Measurements from ENCODE around the gene RPA3. TPM values are rescaled to one million over a fixed set of nuclear protein-coding genes. Genes with fewer than 3 reads are reported as not detected.
"Not testable (repeated sequence)": the region's sequence is repeated elsewhere in the genome, so short reads cannot be mapped to it uniquely, and the experiment has no call there.

Gene RPA3
- total RNA-seq, 2 donors from 2014 or later = 101 to 103 TPM

DNA sequence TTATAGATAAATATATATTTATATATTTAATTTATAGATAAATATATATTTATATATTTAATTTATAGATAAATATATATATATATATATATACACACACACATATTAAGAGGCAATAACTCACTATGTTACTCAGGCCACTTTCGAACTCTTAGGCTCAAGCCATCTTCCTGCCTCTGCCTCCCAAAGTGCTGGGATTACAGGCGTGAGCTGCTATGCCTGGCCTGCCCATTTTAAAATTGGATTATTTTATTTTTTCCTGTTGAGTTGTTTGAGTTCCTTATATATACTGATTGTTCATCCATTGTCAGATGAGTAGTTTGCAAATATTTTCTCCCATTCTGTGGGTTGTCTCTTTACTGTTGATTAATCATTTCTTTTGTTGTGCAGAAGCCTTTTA, 38.8 kb downstream of the RPA3 start:
- Mint-ChIP-seq H3K4me1 (ENCODE audit: low read depth) (peaks cover 43% of the 10 kb centered on the region), H3K36me3 (ENCODE audit: insufficient read depth in 2 of 2) (peaks cover 12 to 16% of the 10 kb centered on the region in 2 donors), H3K27ac (peak overlapping the region; percentile 39)
- not testable (repeated sequence) for H3K27me3 Mint-ChIP-seq (ENCODE audit: low read depth); H3K9me3 Mint-ChIP-seq; DNase-seq; H3K4me3 Mint-ChIP-seq
- ATAC-seq (replicated peaks in 1 of 2) = peak in 1 of 2 donors; percentile 34

DNA sequence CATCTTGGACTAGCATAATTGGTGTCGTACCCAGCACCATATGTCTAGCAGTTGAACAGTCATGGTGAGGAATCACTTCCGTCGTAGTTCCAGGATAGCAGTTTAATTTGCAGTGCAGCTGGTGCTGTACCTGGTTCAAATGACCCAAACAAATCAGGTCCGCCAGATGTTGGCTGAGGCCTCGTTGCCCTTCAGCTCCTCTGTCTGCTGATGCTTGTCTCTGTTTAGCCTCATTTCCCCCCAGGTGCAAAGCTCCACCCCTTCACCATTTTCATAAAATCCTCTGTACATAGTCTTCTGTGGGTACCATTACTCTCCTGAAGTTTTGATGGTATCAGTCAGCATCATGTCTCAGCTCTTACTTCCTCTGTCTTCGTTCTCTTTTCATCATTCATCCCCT, 42.7 kb downstream of the RPA3 start:
- H3K36me3 Mint-ChIP-seq (ENCODE audit: insufficient read depth in 2 of 2) = peaks cover 25 to 29% of the 10 kb centered on the region in 2 donors
- H3K27me3 Mint-ChIP-seq (ENCODE audit: low read depth) = no peaks in the 10 kb centered on the region
- H3K27ac Mint-ChIP-seq = peak overlapping the region; percentile 3
- H3K4me1 Mint-ChIP-seq (ENCODE audit: low read depth) = peaks cover 51% of the 10 kb centered on the region
- ATAC-seq (replicated peaks in 1 of 2) (no peak), DNase-seq (no peak)
- H3K4me3 Mint-ChIP-seq = no peak overlapping the region
- H3K9me3 Mint-ChIP-seq = peaks cover 9 to 12% of the 10 kb centered on the region in 2 donors

DNA sequence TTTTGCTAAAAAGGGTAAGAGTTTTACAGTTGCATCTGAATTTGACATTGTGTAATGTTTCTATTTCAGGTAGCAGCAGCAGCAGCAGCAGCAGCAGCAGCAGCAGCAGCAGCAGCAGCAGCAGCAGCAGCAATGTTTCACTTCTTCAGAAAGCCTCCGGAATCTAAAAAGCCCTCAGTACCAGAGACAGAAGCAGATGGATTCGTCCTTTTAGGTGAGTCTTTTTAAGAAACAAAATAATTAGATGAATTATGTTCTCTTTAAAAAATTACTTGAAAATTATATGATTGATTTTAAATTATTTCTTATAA, 45.2 kb downstream of the RPA3 start:
- Mint-ChIP-seq H3K4me1 (ENCODE audit: low read depth) (peaks cover 40% of the 10 kb centered on the region), H3K4me3 (peak overlapping the region; percentile 61 to 71), H3K36me3 (ENCODE audit: insufficient read depth in 2 of 2) (peaks cover 34 to 39% of the 10 kb centered on the region in 2 donors), H3K27ac (peak overlapping the region; percentile 77), H3K27me3 (ENCODE audit: low read depth) (no peaks in the 10 kb centered on the region), H3K9me3 (peaks cover 12 to 20% of the 10 kb centered on the region in 2 donors)
- ATAC-seq (replicated peaks in 1 of 2) (no peak), DNase-seq (no peak)

DNA sequence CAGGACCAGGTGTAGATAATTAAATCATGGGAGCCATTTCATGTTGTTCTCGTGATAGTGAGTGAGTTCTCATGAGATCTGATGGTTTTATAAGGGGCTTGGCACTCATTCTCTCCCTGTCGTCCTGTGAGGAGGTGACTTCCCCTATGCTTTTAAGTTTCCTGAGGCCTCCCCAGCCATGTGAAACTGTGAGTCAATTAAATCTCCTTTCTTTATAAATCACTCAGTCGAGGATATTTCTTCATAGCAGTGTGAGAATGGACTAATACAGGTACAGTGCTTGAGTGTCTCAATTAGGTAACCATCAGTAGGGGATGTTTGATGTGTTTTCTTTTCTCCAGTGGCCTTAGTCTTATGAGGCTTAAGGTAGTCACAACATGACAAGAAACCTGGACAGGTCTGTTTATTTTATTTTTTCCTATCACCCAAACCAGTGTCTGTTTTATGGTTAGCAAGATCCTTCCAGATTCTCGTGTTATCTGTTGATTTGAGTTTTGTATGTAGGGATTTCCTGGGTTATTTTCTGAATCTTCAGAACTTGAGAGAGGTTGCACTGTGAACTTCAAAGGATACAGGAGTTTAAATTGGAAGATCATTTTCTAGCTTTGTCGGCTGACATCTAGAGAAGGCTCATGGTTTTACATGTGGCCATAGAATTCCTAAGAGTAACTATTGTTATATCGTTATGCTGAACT, 45.7 kb downstream of the RPA3 start:
- Mint-ChIP-seq H3K9me3 (peaks cover 12 to 16% of the 10 kb centered on the region in 2 donors), H3K27me3 (ENCODE audit: low read depth) (no peaks in the 10 kb centered on the region), H3K4me3 (peak overlapping the region; percentile 61 to 71), H3K4me1 (ENCODE audit: low read depth) (peaks cover 44% of the 10 kb centered on the region), H3K27ac (peak overlapping the region; percentile 77), H3K36me3 (ENCODE audit: insufficient read depth in 2 of 2) (peaks cover 30 to 37% of the 10 kb centered on the region in 2 donors)
- DNase-seq = peak; percentile 10 to 37
- peak; percentile 84 to 90 for ATAC-seq (replicated peaks in 1 of 2)

DNA sequence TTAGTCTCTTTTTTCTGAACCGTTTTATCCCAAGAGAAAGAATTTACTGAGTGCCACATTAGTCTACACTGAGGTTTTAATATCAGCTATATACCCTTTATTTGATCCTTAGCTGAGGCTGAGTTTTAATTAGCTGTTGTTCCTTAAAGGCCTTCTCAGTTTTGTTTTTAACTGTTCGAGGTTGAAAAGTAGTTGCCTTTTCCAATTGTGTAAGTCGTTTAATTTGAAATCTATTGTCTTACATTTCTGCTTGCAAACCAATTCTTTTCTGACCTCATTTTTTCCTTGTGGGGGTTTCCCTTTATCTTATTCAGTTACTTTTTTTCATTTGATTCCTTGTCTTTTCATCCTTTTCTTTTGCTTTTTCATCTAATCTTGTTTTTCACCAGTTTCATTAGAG, 47.0 kb downstream of the RPA3 start:
- H3K27me3 Mint-ChIP-seq (ENCODE audit: low read depth) = no peaks in the 10 kb centered on the region
- H3K9me3 Mint-ChIP-seq = peaks cover 10 to 16% of the 10 kb centered on the region in 2 donors
- no peak for ATAC-seq (replicated peaks in 1 of 2)
- peak overlapping the region; percentile 77 for H3K27ac Mint-ChIP-seq
- peaks cover 26 to 33% of the 10 kb centered on the region in 2 donors for H3K36me3 Mint-ChIP-seq (ENCODE audit: insufficient read depth in 2 of 2)
- peaks cover 45% of the 10 kb centered on the region for H3K4me1 Mint-ChIP-seq (ENCODE audit: low read depth)
- H3K4me3 Mint-ChIP-seq = peak overlapping the region; percentile 27 to 61
- DNase-seq = no peak

DNA sequence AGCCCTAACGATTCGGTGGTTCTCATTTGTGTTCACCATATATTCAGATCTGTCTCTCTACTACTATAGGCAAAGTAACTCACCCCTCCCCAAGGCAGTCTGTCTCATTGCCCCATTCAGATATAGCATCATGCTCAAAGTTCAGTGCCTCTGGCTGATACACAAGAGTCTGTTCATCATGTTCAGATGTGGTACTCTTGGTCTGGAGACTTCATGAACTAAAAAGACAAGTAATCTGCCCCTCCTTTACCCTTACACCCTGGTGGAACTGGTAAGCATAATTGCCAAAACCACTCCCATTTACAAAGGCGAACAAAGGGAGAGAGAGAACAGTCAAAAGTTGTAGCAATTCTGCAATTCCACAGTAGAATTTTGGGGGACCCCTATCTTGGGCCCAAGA, 47.9 kb downstream of the RPA3 start:
- H3K27ac Mint-ChIP-seq = no peak overlapping the region
- peaks cover 22 to 28% of the 10 kb centered on the region in 2 donors for H3K36me3 Mint-ChIP-seq (ENCODE audit: insufficient read depth in 2 of 2)
- DNase-seq (no peak), ATAC-seq (replicated peaks in 1 of 2) (no peak)
- no peak overlapping the region for H3K4me3 Mint-ChIP-seq
- peaks cover 38% of the 10 kb centered on the region for H3K4me1 Mint-ChIP-seq (ENCODE audit: low read depth)
- no peaks in the 10 kb centered on the region for H3K27me3 Mint-ChIP-seq (ENCODE audit: low read depth)
- peaks cover 10 to 16% of the 10 kb centered on the region in 2 donors for H3K9me3 Mint-ChIP-seq

DNA sequence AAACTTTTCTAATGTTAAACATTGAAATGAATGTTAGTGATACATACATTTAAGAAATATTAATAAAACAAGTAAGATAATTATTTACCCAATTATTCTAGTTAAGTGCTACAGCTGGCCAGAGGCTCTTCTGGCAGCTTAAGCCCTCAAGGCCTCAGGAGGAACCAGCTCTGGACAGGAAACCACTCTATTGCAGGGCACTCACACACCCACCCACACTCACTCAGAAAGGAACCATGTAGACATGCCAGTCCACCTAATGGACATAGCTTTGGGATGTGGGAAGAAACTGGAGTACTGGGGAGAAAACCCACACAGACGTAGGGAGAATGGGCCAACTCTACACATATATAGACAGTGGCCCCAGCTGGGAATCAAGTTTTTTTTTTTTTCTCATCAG, 49.7 kb downstream of the RPA3 start:
- DNase-seq = no peak

DNA sequence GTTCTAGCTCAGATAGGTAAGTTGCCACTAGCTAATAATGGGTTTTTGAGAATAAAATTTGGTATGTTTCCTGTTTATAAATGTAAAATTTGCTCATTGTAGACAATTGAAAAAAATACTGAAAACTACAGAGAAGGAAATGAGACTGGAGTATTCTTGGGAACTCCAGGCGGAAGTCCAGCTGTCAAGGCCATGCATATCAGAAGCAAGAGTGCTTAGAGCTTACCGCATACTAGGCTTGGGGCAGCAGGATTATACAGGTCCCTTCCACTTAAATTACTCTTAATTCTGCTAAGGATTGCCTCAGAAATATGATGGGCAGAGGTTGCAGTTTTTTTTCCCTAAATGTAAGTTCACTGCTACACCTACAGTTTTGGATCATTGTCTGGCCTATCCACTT, 51.2 kb downstream of the RPA3 start:
- no peak overlapping the region for H3K27ac Mint-ChIP-seq
- ATAC-seq (replicated peaks in 1 of 2) = no peak
- no peaks in the 10 kb centered on the region for H3K27me3 Mint-ChIP-seq (ENCODE audit: low read depth)
- no peak overlapping the region for H3K4me3 Mint-ChIP-seq
- no peak for DNase-seq
- H3K4me1 Mint-ChIP-seq (ENCODE audit: low read depth) = peaks cover 32% of the 10 kb centered on the region
- H3K9me3 Mint-ChIP-seq = peaks cover 6 to 11% of the 10 kb centered on the region in 2 donors
- peaks cover 14 to 17% of the 10 kb centered on the region in 2 donors for H3K36me3 Mint-ChIP-seq (ENCODE audit: insufficient read depth in 2 of 2)

More for the DNA sequence above, 49.7 kb downstream of the RPA3 start:
- H3K9me3 Mint-ChIP-seq = peaks cover 10 to 16% of the 10 kb centered on the region in 2 donors
- no peak for ATAC-seq (replicated peaks in 1 of 2)
- H3K27me3 Mint-ChIP-seq (ENCODE audit: low read depth) = no peaks in the 10 kb centered on the region
- H3K4me1 Mint-ChIP-seq (ENCODE audit: low read depth) = peaks cover 41% of the 10 kb centered on the region
- H3K4me3 Mint-ChIP-seq = no peak overlapping the region
- peaks cover 19 to 25% of the 10 kb centered on the region in 2 donors for H3K36me3 Mint-ChIP-seq (ENCODE audit: insufficient read depth in 2 of 2)
- no peak overlapping the region for H3K27ac Mint-ChIP-seq

DNA sequence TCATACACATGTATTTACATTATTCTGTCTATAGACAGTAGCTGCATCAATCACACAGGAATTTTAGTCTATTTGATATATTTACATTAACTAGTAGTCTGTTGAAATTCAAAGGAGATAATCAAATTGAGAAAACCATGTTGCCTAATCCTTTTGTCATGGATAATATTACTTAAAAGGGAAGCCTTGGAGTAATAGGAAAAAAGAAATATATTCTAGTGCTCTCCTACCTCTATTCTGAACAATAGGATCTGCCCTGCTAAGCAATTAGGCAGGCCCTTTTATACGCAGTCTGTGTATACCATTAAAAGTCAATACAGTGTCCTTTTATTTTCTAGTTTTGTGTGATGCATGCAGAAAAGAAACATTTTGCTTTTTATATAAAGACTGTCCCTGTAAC, 53.4 kb downstream of the RPA3 start:
- Mint-ChIP-seq H3K4me3 (no peak overlapping the region), H3K36me3 (ENCODE audit: insufficient read depth in 2 of 2) (peaks cover 6 to 13% of the 10 kb centered on the region in 2 donors), H3K9me3 (peaks cover 6 to 7% of the 10 kb centered on the region in 2 donors), H3K27ac (no peak overlapping the region), H3K27me3 (ENCODE audit: low read depth) (no peaks in the 10 kb centered on the region), H3K4me1 (ENCODE audit: low read depth) (peaks cover 24% of the 10 kb centered on the region)
- DNase-seq = no peak
- no peak for ATAC-seq (replicated peaks in 1 of 2)

DNA sequence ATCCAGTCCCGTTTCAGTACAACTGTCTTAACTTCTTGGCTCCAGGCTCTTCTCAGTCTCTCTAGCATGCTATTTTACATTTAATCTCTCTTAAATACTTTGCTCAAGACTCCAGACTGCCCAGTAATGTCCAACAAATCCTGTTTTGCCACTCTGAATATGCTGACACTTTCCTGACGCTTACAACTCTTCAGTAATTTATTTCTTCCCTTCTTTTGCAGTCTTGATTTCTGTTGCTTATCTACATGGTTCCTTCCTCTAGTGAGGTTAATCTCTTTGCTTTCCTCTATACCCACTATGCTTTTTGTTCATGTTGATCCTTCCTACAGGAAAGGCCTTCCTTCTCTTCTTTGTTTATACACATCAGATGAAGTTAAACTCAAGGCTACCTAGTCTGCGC, 54.1 kb downstream of the RPA3 start:
- H3K4me1 Mint-ChIP-seq (ENCODE audit: low read depth) = peaks cover 24% of the 10 kb centered on the region
- peaks cover 10 to 16% of the 10 kb centered on the region in 2 donors for H3K36me3 Mint-ChIP-seq (ENCODE audit: insufficient read depth in 2 of 2)
- ATAC-seq (replicated peaks in 1 of 2) (no peak), DNase-seq (no peak)
- H3K9me3 Mint-ChIP-seq = peaks cover 10 to 13% of the 10 kb centered on the region in 2 donors
- no peaks in the 10 kb centered on the region for H3K27me3 Mint-ChIP-seq (ENCODE audit: low read depth)
- H3K4me3 Mint-ChIP-seq = no peak overlapping the region
- no peak overlapping the region for H3K27ac Mint-ChIP-seq

DNA sequence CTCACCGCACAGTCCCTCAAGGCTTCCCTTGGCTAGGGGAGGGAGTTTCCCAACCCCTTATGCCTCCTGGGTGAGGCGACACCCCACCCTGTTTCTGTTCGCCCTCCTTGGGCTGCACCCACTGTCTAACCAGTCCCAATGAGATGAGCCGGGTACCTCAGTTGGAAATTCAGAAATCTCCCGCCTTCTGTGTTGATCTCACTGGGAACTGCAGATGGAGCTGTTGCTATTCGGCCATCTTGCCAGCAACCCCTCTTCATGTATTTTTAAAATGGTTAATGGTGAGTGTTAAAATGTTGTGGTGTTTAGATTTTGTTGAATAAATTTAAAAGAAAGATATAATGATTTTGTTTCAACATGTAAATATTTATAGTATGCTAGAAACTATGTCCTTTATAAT, 55.9 kb downstream of the RPA3 start:
- ATAC-seq (replicated peaks in 1 of 2) (no peak), DNase-seq (no peak)
- H3K9me3 Mint-ChIP-seq = peaks cover 16 to 18% of the 10 kb centered on the region in 2 donors
- no peak overlapping the region for H3K27ac Mint-ChIP-seq
- H3K4me3 Mint-ChIP-seq = no peak overlapping the region
- no peaks in the 10 kb centered on the region for H3K27me3 Mint-ChIP-seq (ENCODE audit: low read depth)
- H3K36me3 Mint-ChIP-seq (ENCODE audit: insufficient read depth in 2 of 2) = peaks cover 18 to 27% of the 10 kb centered on the region in 2 donors
- H3K4me1 Mint-ChIP-seq (ENCODE audit: low read depth) = peaks cover 20% of the 10 kb centered on the region

DNA sequence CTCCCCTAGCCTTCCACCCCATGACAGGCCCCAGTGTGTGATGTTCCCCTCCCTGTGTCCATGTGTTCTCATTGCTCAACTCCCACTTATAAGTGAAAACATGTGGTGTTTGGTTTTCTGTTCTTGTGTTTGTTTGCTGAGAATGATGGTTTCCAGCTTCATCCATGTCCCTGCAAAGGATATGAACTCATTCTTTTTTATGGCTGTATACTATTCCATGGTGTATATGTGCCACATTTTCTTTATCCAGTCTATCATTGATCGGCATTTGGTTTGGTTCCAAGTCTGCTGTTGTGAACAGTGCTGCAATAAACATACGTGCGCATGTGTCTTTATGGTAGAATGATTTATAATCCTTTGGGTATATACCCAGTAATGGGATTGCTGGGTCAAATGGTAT, 61.9 kb downstream of the RPA3 start:
- not testable (repeated sequence) for ATAC-seq (replicated peaks in 1 of 2)

DNA sequence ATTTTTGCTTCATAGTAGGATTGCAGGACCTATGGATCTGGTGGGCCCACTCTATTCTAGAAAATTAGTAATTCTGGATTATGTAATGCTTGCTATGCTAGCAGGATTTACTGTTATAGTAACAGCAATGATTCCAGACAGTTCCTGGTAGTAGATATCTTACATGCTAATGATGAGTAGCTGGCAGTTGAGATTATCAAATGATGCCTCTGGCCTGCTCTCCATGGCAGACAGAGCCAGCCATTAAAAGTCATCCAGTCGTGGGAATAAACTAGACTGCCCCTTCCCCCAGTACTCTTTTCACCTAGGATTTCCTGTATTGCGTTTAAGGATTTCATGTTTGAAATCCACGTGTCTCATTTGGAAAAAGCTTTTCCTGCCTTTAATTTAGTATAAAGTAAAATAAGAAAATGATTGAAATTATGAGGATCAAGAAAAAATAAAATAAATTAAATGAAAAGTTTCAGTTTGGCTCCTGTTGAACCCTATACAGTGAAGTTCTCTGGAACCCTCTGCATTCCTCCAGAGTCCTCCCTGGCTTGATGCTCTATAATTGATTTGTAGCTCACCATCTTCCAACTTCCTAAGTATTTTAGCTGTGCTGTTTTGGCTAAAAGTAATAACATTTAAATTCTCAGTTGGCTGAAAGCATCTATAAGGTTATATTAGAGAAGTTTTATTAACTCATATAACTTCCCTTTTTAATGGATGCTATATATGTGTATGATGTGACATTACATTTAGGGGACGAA, 63.3 kb downstream of the RPA3 start:
- no peak overlapping the region for H3K27ac Mint-ChIP-seq

More for the DNA sequence above, 61.9 kb downstream of the RPA3 start:
- H3K27me3 Mint-ChIP-seq (ENCODE audit: low read depth); H3K27ac Mint-ChIP-seq; H3K4me3 Mint-ChIP-seq; DNase-seq: not testable (repeated sequence)
- H3K36me3 Mint-ChIP-seq (ENCODE audit: insufficient read depth in 2 of 2) = peaks cover 23 to 38% of the 10 kb centered on the region in 2 donors
- H3K4me1 Mint-ChIP-seq (ENCODE audit: low read depth) = peaks cover 30% of the 10 kb centered on the region
- peaks cover 19 to 23% of the 10 kb centered on the region in 2 donors for H3K9me3 Mint-ChIP-seq

More for the DNA sequence above, 63.3 kb downstream of the RPA3 start:
- Mint-ChIP-seq H3K9me3 (peaks cover 18 to 21% of the 10 kb centered on the region in 2 donors), H3K36me3 (ENCODE audit: insufficient read depth in 2 of 2) (peaks cover 23 to 35% of the 10 kb centered on the region in 2 donors), H3K4me1 (ENCODE audit: low read depth) (peaks cover 30% of the 10 kb centered on the region), H3K27me3 (ENCODE audit: low read depth) (no peaks in the 10 kb centered on the region), H3K4me3 (no peak overlapping the region)
- DNase-seq (no peak), ATAC-seq (replicated peaks in 1 of 2) (no peak)

All from activated T-cell treated with anti-CD3 and anti-CD28 coated beads, Interleukin-2, amount 50 U/mL, for 72 hours (primary cell).